ENCODE results near the gene SH2D1B. TPM values are rescaled to one million over a fixed set of nuclear protein-coding genes. Genes with fewer than 3 reads are reported as not detected.

SH2D1B gene
- total and polyA plus RNA-seq, 9 of the 15 experiments (the other 6 are each of a cell fraction or from before 2014, with no cell fraction given): 5.6 to 19.6 (median 9.7) TPM

- TF ChIP-seq COPS2 (conservative IDR thresholded peaks at IDR 0.05): no peak
Measured at GRCh38 chr1:162372159-162373071, 39.5 kb downstream of the SH2D1B start (continued).

- TF ChIP-seq ZNF551 (CRISPR knock-in tag; IDR thresholded peaks at IDR 0.05) (no peak), HDAC1 (IDR thresholded peaks at IDR 0.05) (no peak), SAFB2 (IDR thresholded peaks at IDR 0.05; ENCODE audit: borderline replicate concordance, low read depth, low read length, severe bottlenecking) (no peak), HDGF (IDR thresholded peaks at IDR 0.05) (no peak), GATAD2A (IDR thresholded peaks at IDR 0.05) (no peak), ZC3H11A (IDR thresholded peaks at IDR 0.05; ENCODE audit: low read depth, low read length) (no peak), SNRNP70 (optimal IDR thresholded peaks at IDR 0.05; ENCODE audit: low read depth, low read length) (no peak), ETV1 (tag; conservative IDR thresholded peaks at IDR 0.05; ENCODE audit: low read depth) (no peak), NR2F6 (CRISPR knock-in tag; IDR thresholded peaks at IDR 0.05) (no peak), PHTF2 (CRISPR knock-in tag; IDR thresholded peaks at IDR 0.05) (no peak), IFI16 (CRISPR knock-in tag; IDR thresholded peaks at IDR 0.05) (no peak)
- Histone ChIP-seq H3K79me2 (ENCODE audit: control insufficient read depth, insufficient read depth, low read length) (no peaks in the 10 kb centered on the region), H3K9ac (ENCODE audit: insufficient read depth in 1 of 2, low read depth in 2 of 2, low read length in 2 of 2) (peak overlapping the region in 1 of 2 experiments; percentile 33; a peak in 1 of 4 replicates), H3K4me2 (ENCODE audit: insufficient read depth, low read length) (peak overlapping the region; percentile 21; the same call in 1 of the 2 replicates), H3K9me1 (ENCODE audit: control insufficient read depth, insufficient read depth, low read length) (no peaks in the 10 kb centered on the region), H2AFZ (ENCODE audit: low read depth, low read length) (peak overlapping the region; percentile 71), H3K36me3 (ENCODE audit: control insufficient read depth, insufficient read depth, low read length) (no peaks in the 10 kb centered on the region), H3K4me1 (replicated peaks in 1 of 2; ENCODE audit: control insufficient read depth in 2 of 2, insufficient read depth in 2 of 2, low read length in 2 of 2) (peaks cover 28 to 44% of the 10 kb centered on the region in 2 experiments), H3K27me3 (ENCODE audit: control insufficient read depth in 2 of 2, insufficient read depth in 2 of 2, low read length in 2 of 2) (no peaks in the 10 kb centered on the region), H3K9me3 (replicated peaks; ENCODE audit: control insufficient read depth, insufficient read depth, low read depth, low read length) (no peaks in the 10 kb centered on the region), H3K27ac (ENCODE audit: extremely low read depth, low read depth, low read length) (peak overlapping the region; percentile 13; the same call in 1 of the 3 replicates), H3K4me3 (no peak overlapping the region), H4K20me1 (replicated peaks; ENCODE audit: control insufficient read depth, insufficient read depth, low read length) (no peaks in the 10 kb centered on the region)
- ChIA-PET CTCF (ENCODE audit: low intra/inter-chr PET ratio) (no interaction called here), POLR2A (interaction anchor here (0.6 to 1.5 kb wide), 4 partner anchors 12 to 296 kb away, joined by 3 to 6 read pairs (median 3); no protein-coding TSS in a partner anchor)
- no peak for DNase-seq (ENCODE audit: extremely low read depth in 1 of 4, low spot score in 3 of 4)
- peak; percentile 6; the same call in 2 of the 3 replicates for ATAC-seq
- intact Hi-C loops (cut with micrococcal nuclease): loop anchor here (2.0 to 5.0 kb wide), 2 partner anchors 15 to 314 kb away; no protein-coding TSS in a partner anchor
- no TSS peak for BruUV-seq (replicated peaks)
- in situ Hi-C loops (cut with MboI): no loop called here
- WGBS (ENCODE audit: insufficient coverage, low coverage, missing lambda C conversion rate): 62% methylated on average over 6 of the region's 6 CpGs
- peak; percentile 51 for FAIRE-seq
Measured at GRCh38 chr1:162371611-162372010, 40.3 kb downstream of the SH2D1B start.
